GM12873 (cell line): ENCODE data around the gene LGR6.

Experiments used
- CTCF ChIP-seq: IDR thresholded peaks from 2 replicates; pipeline ENCODE4 v1.5.1; 2012; ENCODE audit warnings: low read depth, mild to moderate bottlenecking, moderate library complexity, low read length, control low read depth; ENCODE audit not compliant: insufficient read depth; ENCODE audit errors: missing control alignments

The LGR6 gene

GRCh38 chr1:202193614-202194327 is at the start of gene LGR6:
Gene LGR6, plus strand, starts transcription at chr1:202193799. Its CDS starts 191 bp downstream, at chr1:202193990.
- TF ChIP-seq CTCF = no peak

- TF ChIP-seq CTCF = no peak
These were observed 49.1 kb upstream of the LGR6 start, which contains the start of gene ARL8A for GRCh38 chr1:202144402-202145067. Gene ARL8A, minus strand, starts transcription at chr1:202144737. Its CDS starts 165 bp downstream, at chr1:202144572.

- TF ChIP-seq CTCF = no peak
These were observed 48.4 kb upstream of the LGR6 start for GRCh38 chr1:202145068-202145743.

GRCh38 chr1:202146279-202146678 is 47.3 kb upstream of the LGR6 start:
- TF ChIP-seq CTCF = no peak

- no peak for TF ChIP-seq CTCF
These were observed 46.6 kb upstream of the LGR6 start for GRCh38 chr1:202146993-202147392.

GRCh38 chr1:202148391-202148790 is 45.2 kb upstream of the LGR6 start:
- no peak for TF ChIP-seq CTCF

GRCh38 chr1:202149566-202149965 is 44.0 kb upstream of the LGR6 start:
- TF ChIP-seq CTCF = no peak
